Esophagus squamous epithelium (tissue), 4 donors: ENCODE data around the gene FUT2.

Experiments used
- POLR2A ChIP-seq, 4 donors: fragments of 450-650 bp; IDR thresholded peaks; one replicate each; pipeline ENCODE4 v1.6.1; 2017; ENCODE audit warnings: antibody characterized with exemption in 4 of 4, mild to moderate bottlenecking in 4 of 4, moderate library complexity in 3 of 4
- TF ChIP-seq, protein P1 (sequence below), 6 experiments: fragments of 450-650 bp in 4 of 6; fragments of 200-600 bp in 2 of 6; sonication (generic) in 2 of 6; IDR thresholded peaks; one replicate each; pipeline ENCODE4 v1.5.1; 2016 to 2019; ENCODE audit warnings: antibody characterized with exemption in 6 of 6, mild to moderate bottlenecking in 4 of 6, moderate library complexity in 4 of 6

GRCh38 chr19:48650974-48651682 lies 44.6 kb upstream of the FUT2 start:
- TF ChIP-seq, protein P1, sequence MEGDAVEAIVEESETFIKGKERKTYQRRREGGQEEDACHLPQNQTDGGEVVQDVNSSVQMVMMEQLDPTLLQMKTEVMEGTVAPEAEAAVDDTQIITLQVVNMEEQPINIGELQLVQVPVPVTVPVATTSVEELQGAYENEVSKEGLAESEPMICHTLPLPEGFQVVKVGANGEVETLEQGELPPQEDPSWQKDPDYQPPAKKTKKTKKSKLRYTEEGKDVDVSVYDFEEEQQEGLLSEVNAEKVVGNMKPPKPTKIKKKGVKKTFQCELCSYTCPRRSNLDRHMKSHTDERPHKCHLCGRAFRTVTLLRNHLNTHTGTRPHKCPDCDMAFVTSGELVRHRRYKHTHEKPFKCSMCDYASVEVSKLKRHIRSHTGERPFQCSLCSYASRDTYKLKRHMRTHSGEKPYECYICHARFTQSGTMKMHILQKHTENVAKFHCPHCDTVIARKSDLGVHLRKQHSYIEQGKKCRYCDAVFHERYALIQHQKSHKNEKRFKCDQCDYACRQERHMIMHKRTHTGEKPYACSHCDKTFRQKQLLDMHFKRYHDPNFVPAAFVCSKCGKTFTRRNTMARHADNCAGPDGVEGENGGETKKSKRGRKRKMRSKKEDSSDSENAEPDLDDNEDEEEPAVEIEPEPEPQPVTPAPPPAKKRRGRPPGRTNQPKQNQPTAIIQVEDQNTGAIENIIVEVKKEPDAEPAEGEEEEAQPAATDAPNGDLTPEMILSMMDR (IDR thresholded peaks at IDR 0.05): no peak
- no peak for TF ChIP-seq POLR2A (IDR thresholded peaks at IDR 0.05)
